Measurements from ENCODE around the gene SGPP2.
A peak's percentile ranks its signal among the peaks of the same experiment; 100 is the strongest.
"Not testable (repeated sequence)": the region's sequence is repeated elsewhere in the genome, so short reads cannot be mapped to it uniquely, and the experiment has no call there.

Gene SGPP2

GRCh38 chr2:222424276-222424728 is at the start of gene SGPP2:
SGPP2 (plus strand) TSS chr2:222424543; CDS start chr2:222424603, 60 bp downstream.
- DNase-seq, result peak; percentile 50

GRCh38 chr2:222375798-222376197 is 48.5 kb upstream of the SGPP2 start:
- DNase-seq, result no peak

GRCh38 chr2:222380456-222380855 is 43.9 kb upstream of the SGPP2 start:
- no peak for DNase-seq

GRCh38 chr2:222381566-222381965 is 42.8 kb upstream of the SGPP2 start:
- no peak for DNase-seq

GRCh38 chr2:222383255-222383654 is 41.1 kb upstream of the SGPP2 start:
- DNase-seq, result no peak

- DNase-seq, result no peak
Observed at GRCh38 chr2:222391743-222392285, 32.5 kb upstream of the SGPP2 start.

GRCh38 chr2:222393733-222394267 is 30.5 kb upstream of the SGPP2 start:
- no peak for DNase-seq

- DNase-seq, result peak; percentile 57
Observed at GRCh38 chr2:222398446-222398885, 25.9 kb upstream of the SGPP2 start.

GRCh38 chr2:222399038-222399783 is 25.1 kb upstream of the SGPP2 start:
- peak; percentile 65 for DNase-seq

GRCh38 chr2:222404151-222404905 is 20.0 kb upstream of the SGPP2 start:
- DNase-seq, result no peak

- DNase-seq, result no peak
Observed at GRCh38 chr2:222408684-222409083, 15.7 kb upstream of the SGPP2 start.

GRCh38 chr2:222410534-222410933 is 13.8 kb upstream of the SGPP2 start:
- DNase-seq, result no peak

GRCh38 chr2:222412334-222412733 is 12.0 kb upstream of the SGPP2 start:
- DNase-seq, result not testable (repeated sequence)

- DNase-seq, result no peak
Observed at GRCh38 chr2:222413295-222413911, 10.9 kb upstream of the SGPP2 start.

- no peak for DNase-seq
Observed at GRCh38 chr2:222418739-222419138, 5.6 kb upstream of the SGPP2 start.

- DNase-seq, result no peak
Observed at GRCh38 chr2:222420508-222420907, 3.8 kb upstream of the SGPP2 start.

GRCh38 chr2:222421626-222422025 is 2.7 kb upstream of the SGPP2 start:
- no peak for DNase-seq

GRCh38 chr2:222423186-222423585 is 1.2 kb upstream of the SGPP2 start:
- DNase-seq, result no peak

- peak; percentile 50 for DNase-seq
Observed at GRCh38 chr2:222423632-222424275, 589 bp upstream of the SGPP2 start.

GRCh38 chr2:222424729-222425671 is 657 bp downstream of the SGPP2 start:
- DNase-seq, result peak; percentile 12

- no peak for DNase-seq
Observed at GRCh38 chr2:222427646-222428301, 3.4 kb downstream of the SGPP2 start.
